Osteocyte (in vitro differentiated cells): ENCODE data around the gene MEGF11. TPM values are rescaled to one million over a fixed set of nuclear protein-coding genes. Genes with fewer than 3 reads are reported as not detected.

Experiments
- DNase-seq: peaks from one replicate; pipeline ENCODE4 v3.0.0; 2021; ENCODE audit warnings: mixed read lengths; ENCODE audit not compliant: unreplicated experiment; ENCODE audit errors: extremely low spot score
- H3K27ac Mint-ChIP-seq: one replicate; pipeline ENCODE4 v1.8.0; 2021; ENCODE audit warnings: mild to moderate bottlenecking, mixed read lengths; ENCODE audit not compliant: unreplicated experiment
- H3K27me3 Mint-ChIP-seq: one replicate; pipeline ENCODE4 v1.8.0; 2021; ENCODE audit warnings: mixed read lengths; ENCODE audit not compliant: unreplicated experiment
- H3K36me3 Mint-ChIP-seq: one replicate; pipeline ENCODE4 v1.8.0; 2021; ENCODE audit warnings: mixed read lengths; ENCODE audit not compliant: unreplicated experiment
- H3K4me1 Mint-ChIP-seq: one replicate; pipeline ENCODE4 v1.8.0; 2021; ENCODE audit warnings: mixed read lengths; ENCODE audit not compliant: unreplicated experiment
- H3K4me3 Mint-ChIP-seq: one replicate; pipeline ENCODE4 v1.8.0; 2021; ENCODE audit warnings: mild to moderate bottlenecking, moderate library complexity, mixed read lengths; ENCODE audit not compliant: unreplicated experiment
- H3K9me3 Mint-ChIP-seq: one replicate; pipeline ENCODE4 v1.8.0; 2021; ENCODE audit warnings: mixed read lengths; ENCODE audit not compliant: unreplicated experiment
- total RNA-seq: library from RNA; stranded (reverse); gene quantifications from 2 replicates; pipeline ENCODE4 v1.2.1, GENCODE V29; 2021
- TF ChIP-seq, protein P1 (sequence below): fragments of 200-600 bp; sonication (generic); IDR thresholded peaks from 2 replicates; pipeline ENCODE4 v1.5.0; 2021; ENCODE audit warnings: antibody characterized with exemption, mild to moderate bottlenecking, moderate library complexity

The MEGF11 gene
- total RNA-seq, 1 donor from 2014 or later: not detected

GRCh38 chr15:65924004-65924403 is 329.5 kb downstream of the MEGF11 start:
- no peak for DNase-seq
- H3K27me3 Mint-ChIP-seq: no peaks in the 10 kb centered on the region
- no peak overlapping the region for H3K27ac Mint-ChIP-seq
- H3K36me3 Mint-ChIP-seq: peaks cover under 1% of the 10 kb centered on the region
- no peak overlapping the region for H3K4me3 Mint-ChIP-seq
- TF ChIP-seq, protein P1, sequence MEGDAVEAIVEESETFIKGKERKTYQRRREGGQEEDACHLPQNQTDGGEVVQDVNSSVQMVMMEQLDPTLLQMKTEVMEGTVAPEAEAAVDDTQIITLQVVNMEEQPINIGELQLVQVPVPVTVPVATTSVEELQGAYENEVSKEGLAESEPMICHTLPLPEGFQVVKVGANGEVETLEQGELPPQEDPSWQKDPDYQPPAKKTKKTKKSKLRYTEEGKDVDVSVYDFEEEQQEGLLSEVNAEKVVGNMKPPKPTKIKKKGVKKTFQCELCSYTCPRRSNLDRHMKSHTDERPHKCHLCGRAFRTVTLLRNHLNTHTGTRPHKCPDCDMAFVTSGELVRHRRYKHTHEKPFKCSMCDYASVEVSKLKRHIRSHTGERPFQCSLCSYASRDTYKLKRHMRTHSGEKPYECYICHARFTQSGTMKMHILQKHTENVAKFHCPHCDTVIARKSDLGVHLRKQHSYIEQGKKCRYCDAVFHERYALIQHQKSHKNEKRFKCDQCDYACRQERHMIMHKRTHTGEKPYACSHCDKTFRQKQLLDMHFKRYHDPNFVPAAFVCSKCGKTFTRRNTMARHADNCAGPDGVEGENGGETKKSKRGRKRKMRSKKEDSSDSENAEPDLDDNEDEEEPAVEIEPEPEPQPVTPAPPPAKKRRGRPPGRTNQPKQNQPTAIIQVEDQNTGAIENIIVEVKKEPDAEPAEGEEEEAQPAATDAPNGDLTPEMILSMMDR: no peak
- H3K9me3 Mint-ChIP-seq: no peaks in the 10 kb centered on the region
- H3K4me1 Mint-ChIP-seq: no peaks in the 10 kb centered on the region

DNA sequence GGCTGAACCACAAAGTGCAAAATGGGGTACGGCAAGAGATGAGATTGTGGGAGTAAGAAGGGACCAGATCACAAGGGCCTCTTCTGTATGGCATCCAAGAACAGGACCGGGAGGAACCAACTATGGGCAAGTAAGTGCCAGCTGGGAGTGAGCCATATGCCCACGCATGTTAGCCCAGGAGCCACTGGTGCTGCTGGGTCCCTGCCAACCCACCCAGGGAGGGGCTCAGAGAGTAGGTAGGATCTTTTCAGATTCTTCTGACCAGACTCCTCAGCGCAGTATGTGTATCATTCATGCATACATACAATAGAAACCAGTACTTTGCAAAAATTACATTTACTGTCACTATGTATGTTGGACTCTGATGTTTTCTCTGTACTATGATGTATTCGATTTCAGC is 330.3 kb downstream of the MEGF11 start:
- Mint-ChIP-seq H3K4me3 (no peak overlapping the region), H3K9me3 (no peaks in the 10 kb centered on the region), H3K27ac (no peak overlapping the region), H3K4me1 (no peaks in the 10 kb centered on the region), H3K27me3 (no peaks in the 10 kb centered on the region), H3K36me3 (peaks cover 6% of the 10 kb centered on the region)
- DNase-seq: no peak
- TF ChIP-seq, protein P1: no peak

DNA sequence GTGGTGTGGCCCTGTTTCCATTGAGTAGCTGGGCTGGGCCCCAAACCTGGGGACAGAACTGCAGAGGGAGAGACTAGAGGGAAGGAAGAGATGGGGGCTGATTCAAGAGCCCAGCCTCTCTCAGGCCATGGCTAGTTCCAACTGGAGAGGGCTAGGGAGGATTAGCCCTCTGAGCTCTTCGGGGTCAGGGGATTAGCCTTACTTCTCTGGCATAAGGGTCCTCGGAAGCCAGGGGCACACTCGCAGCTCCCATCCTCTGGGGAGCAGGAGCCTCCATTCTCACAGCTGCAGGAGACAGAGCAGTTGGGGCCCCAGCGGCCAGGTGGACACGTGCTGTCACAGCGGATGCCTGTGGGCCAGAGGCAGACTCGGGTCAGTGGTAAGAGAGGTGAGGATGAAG is 330.9 kb downstream of the MEGF11 start:
- H3K4me3 Mint-ChIP-seq: no peak overlapping the region
- H3K9me3 Mint-ChIP-seq: no peaks in the 10 kb centered on the region
- peaks cover 6% of the 10 kb centered on the region for H3K36me3 Mint-ChIP-seq
- no peak for DNase-seq
- TF ChIP-seq, protein P1: no peak
- no peak overlapping the region for H3K27ac Mint-ChIP-seq
- no peaks in the 10 kb centered on the region for H3K27me3 Mint-ChIP-seq
- H3K4me1 Mint-ChIP-seq: no peaks in the 10 kb centered on the region

GRCh38 chr15:65921780-65922179 is 331.8 kb downstream of the MEGF11 start:
- H3K27ac Mint-ChIP-seq: no peak overlapping the region
- H3K27me3 Mint-ChIP-seq: no peaks in the 10 kb centered on the region
- H3K4me1 Mint-ChIP-seq: peaks cover under 1% of the 10 kb centered on the region
- H3K9me3 Mint-ChIP-seq: no peaks in the 10 kb centered on the region
- no peak for DNase-seq
- H3K36me3 Mint-ChIP-seq: peaks cover 6% of the 10 kb centered on the region
- TF ChIP-seq, protein P1: no peak
- H3K4me3 Mint-ChIP-seq: no peak overlapping the region

DNA sequence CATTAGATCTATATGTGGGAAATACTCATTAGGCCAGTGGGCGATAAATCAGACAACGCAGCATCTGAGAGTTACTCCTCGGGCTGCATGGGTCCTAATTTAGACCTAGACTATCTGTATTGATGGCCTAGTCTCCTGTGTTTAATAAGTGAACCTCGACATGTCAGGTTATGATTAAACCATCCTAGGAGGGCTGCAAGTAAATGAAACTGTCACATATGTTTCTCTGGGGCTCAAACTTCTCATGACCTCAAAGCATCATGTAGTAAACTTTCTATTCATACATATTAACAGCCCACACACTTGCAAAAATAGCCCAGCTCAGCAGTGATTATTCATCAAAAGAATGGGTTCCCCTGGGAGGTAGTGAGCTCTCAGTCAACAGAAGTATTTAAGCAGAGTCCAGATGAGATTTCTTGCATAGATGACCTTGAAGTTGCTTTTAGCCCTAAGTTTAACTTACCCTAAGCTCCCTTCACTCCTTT is 332.7 kb downstream of the MEGF11 start:
- H3K4me1 Mint-ChIP-seq: peaks cover 6% of the 10 kb centered on the region
- H3K9me3 Mint-ChIP-seq: no peaks in the 10 kb centered on the region
- H3K27ac Mint-ChIP-seq: no peak overlapping the region
- TF ChIP-seq, protein P1: no peak
- no peak for DNase-seq
- H3K36me3 Mint-ChIP-seq: peaks cover 6% of the 10 kb centered on the region
- H3K4me3 Mint-ChIP-seq: no peak overlapping the region
- H3K27me3 Mint-ChIP-seq: no peaks in the 10 kb centered on the region
